ENCODE measurements around the gene PRKAR1B. TPM values are rescaled to one million over a fixed set of nuclear protein-coding genes. Genes with fewer than 3 reads are reported as not detected.

The PRKAR1B gene
- total RNA-seq, 4 donors from 2014 or later, result 8.2 to 12.3 (median 10.5) TPM

- Histone ChIP-seq H3K9me3 (no peaks in the 10 kb centered on the region), H3K27ac (no peak overlapping the region), H3K36me3 (no peaks in the 10 kb centered on the region), H3K27me3 (peaks cover 16% of the 10 kb centered on the region), H3K4me1 (peaks cover 11% of the 10 kb centered on the region), H3K4me3 (no peak overlapping the region)
- 62% methylated on average over 9 of the region's 9 CpGs for WGBS
- TF ChIP-seq POLR2AphosphoS5 (IDR thresholded peaks at IDR 0.05) (no peak), CTCF (IDR thresholded peaks at IDR 0.05) (no peak), EP300 (IDR thresholded peaks at IDR 0.05) (no peak), POLR2A (IDR thresholded peaks at IDR 0.05) (no peak)
- peak in 1 of 2 donors; percentile 69 for DNase-seq (ENCODE audit: low spot score in 2 of 2)
Observed at GRCh38 chr7:713139-713457, 14.0 kb downstream of the PRKAR1B start.

- no peak for TF ChIP-seq POLR2AphosphoS5 (IDR thresholded peaks at IDR 0.05)
- TF ChIP-seq CTCF (IDR thresholded peaks at IDR 0.05), result no peak
- no peak for TF ChIP-seq POLR2A (IDR thresholded peaks at IDR 0.05)
- TF ChIP-seq EP300 (IDR thresholded peaks at IDR 0.05), result no peak
- Histone ChIP-seq H3K4me1 (peaks cover 11% of the 10 kb centered on the region), H3K27ac (no peak overlapping the region), H3K9me3 (no peaks in the 10 kb centered on the region), H3K4me3 (peak overlapping the region; percentile 61), H3K27me3 (peaks cover 16% of the 10 kb centered on the region), H3K36me3 (no peaks in the 10 kb centered on the region)
- WGBS, result 51% methylated on average over 3 of the region's 74 CpGs
- peak in 1 of 2 donors; percentile 74 for DNase-seq (ENCODE audit: low spot score in 2 of 2)
Observed at GRCh38 chr7:712381-713138, 14.5 kb downstream of the PRKAR1B start.

DNA sequence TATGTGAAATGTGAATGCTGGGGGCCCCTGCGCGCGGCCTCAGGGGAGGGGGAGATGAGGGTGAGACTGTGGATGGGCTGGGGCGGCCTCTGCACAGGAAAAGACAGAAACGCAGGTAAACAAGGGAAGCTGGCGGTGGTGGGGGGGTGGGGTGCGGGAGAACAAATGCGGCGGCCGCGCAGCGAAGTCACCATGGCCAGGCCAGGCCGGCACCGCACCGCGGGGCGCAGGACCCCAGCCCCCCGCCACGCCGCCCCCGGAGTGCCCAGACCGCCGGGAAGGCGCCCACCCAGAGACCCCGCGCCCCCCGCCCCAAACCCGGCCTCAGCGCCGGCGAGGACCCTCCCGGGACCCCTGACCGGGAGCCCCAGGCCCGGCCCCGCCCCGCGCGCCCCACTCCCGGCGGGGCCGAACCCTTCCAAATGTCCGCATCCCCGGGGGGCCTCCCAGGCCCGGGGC lies 15.1 kb downstream of the PRKAR1B start:
- peak overlapping the region; percentile 61 for H3K4me3 ChIP-seq
- H3K27ac ChIP-seq, result no peak overlapping the region
- peak in 1 of 2 donors; percentile 67 for DNase-seq (ENCODE audit: low spot score in 2 of 2)
- TF ChIP-seq POLR2A (IDR thresholded peaks at IDR 0.05) (no peak), EP300 (IDR thresholded peaks at IDR 0.05) (no peak), CTCF (IDR thresholded peaks at IDR 0.05) (no peak), POLR2AphosphoS5 (IDR thresholded peaks at IDR 0.05) (no peak)
- no peaks in the 10 kb centered on the region for H3K9me3 ChIP-seq
- H3K27me3 ChIP-seq, result peaks cover 16% of the 10 kb centered on the region
- 7% methylated on average over 4 of the region's 44 CpGs for WGBS
- H3K4me1 ChIP-seq, result peaks cover 11% of the 10 kb centered on the region
- H3K36me3 ChIP-seq, result no peaks in the 10 kb centered on the region

GRCh38 chr7:711093-711921 lies 15.8 kb downstream of the PRKAR1B start:
- peak in 1 of 2 donors; percentile 77 for DNase-seq (ENCODE audit: low spot score in 2 of 2)
- TF ChIP-seq EP300 (IDR thresholded peaks at IDR 0.05) (no peak), POLR2A (IDR thresholded peaks at IDR 0.05) (no peak), POLR2AphosphoS5 (IDR thresholded peaks at IDR 0.05) (no peak), CTCF (IDR thresholded peaks at IDR 0.05) (no peak)

DNA sequence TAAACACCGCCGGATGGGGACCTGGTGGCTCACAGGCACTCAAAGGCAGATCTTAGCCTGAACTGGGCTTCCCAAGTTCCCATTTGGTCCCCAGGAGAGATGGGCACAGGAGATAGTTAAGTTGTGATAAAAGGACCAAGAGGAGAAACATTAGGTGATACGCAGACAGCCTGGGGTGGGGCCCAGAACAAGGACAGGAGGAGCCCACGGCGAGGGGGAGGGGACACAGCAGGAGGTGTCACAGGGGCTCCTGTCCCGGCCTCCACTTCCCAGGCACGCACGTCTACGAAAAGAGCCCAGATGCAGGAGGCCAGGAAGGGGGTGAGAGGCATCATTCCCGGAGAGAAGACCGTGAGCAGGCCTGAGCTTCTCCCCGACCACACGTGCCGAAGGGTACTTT lies 16.9 kb downstream of the PRKAR1B start:
- no peak for TF ChIP-seq CTCF (IDR thresholded peaks at IDR 0.05)
- TF ChIP-seq POLR2A (IDR thresholded peaks at IDR 0.05), result no peak
- TF ChIP-seq POLR2AphosphoS5 (IDR thresholded peaks at IDR 0.05), result no peak
- TF ChIP-seq EP300 (IDR thresholded peaks at IDR 0.05), result no peak
- H3K27me3 ChIP-seq, result peaks cover 16% of the 10 kb centered on the region
- no peak overlapping the region for H3K27ac ChIP-seq
- H3K4me1 ChIP-seq, result peaks cover 11% of the 10 kb centered on the region
- DNase-seq (ENCODE audit: low spot score in 2 of 2), result peak in 1 of 2 donors; percentile 69
- no peak overlapping the region for H3K4me3 ChIP-seq
- no peaks in the 10 kb centered on the region for H3K9me3 ChIP-seq
- H3K36me3 ChIP-seq, result no peaks in the 10 kb centered on the region
- 92% methylated on average over 14 of the region's 14 CpGs for WGBS

More at GRCh38 chr7:711093-711921, 15.8 kb downstream of the PRKAR1B start:
- H3K27me3 ChIP-seq, result peaks cover 16% of the 10 kb centered on the region
- no peaks in the 10 kb centered on the region for H3K36me3 ChIP-seq
- no peak overlapping the region for H3K27ac ChIP-seq
- WGBS, result 33% methylated on average over 5 of the region's 45 CpGs
- peak overlapping the region; percentile 61 for H3K4me3 ChIP-seq
- H3K4me1 ChIP-seq, result peaks cover 11% of the 10 kb centered on the region
- H3K9me3 ChIP-seq, result no peaks in the 10 kb centered on the region
